ENCODE measurements around the gene GLI1.

Gene GLI1

GRCh38 chr12:57471661-57472060, 12.1 kb downstream of the GLI1 start:
- no peak for DNase-seq (ENCODE audit: low read depth)
- no peak for TF ChIP-seq CTCF (IDR thresholded peaks at IDR 0.05; ENCODE audit: control insufficient read depth, extremely low read depth, insufficient read depth)
- no peak overlapping the region for H3K4me3 ChIP-seq (ENCODE audit: low read depth, low read length)

- TF ChIP-seq CTCF (IDR thresholded peaks at IDR 0.05; ENCODE audit: control insufficient read depth, extremely low read depth, insufficient read depth), result no peak
- no peak overlapping the region for H3K4me3 ChIP-seq (ENCODE audit: low read depth, low read length)
- no peak for DNase-seq (ENCODE audit: low read depth)
These were observed 12.8 kb downstream of the GLI1 start for GRCh38 chr12:57472391-57472790.

- H3K4me3 ChIP-seq (ENCODE audit: low read depth, low read length), result no peak overlapping the region
- no peak for DNase-seq (ENCODE audit: low read depth)
- TF ChIP-seq CTCF (IDR thresholded peaks at IDR 0.05; ENCODE audit: control insufficient read depth, extremely low read depth, insufficient read depth), result no peak
These were observed 13.8 kb downstream of the GLI1 start for GRCh38 chr12:57473392-57473791.

- DNase-seq (ENCODE audit: low read depth), result no peak
- TF ChIP-seq CTCF (IDR thresholded peaks at IDR 0.05; ENCODE audit: control insufficient read depth, extremely low read depth, insufficient read depth), result no peak
- no peak overlapping the region for H3K4me3 ChIP-seq (ENCODE audit: low read depth, low read length)
These were observed 14.3 kb downstream of the GLI1 start for GRCh38 chr12:57473886-57474285.

GRCh38 chr12:57474430-57474829, 14.8 kb downstream of the GLI1 start:
- H3K4me3 ChIP-seq (ENCODE audit: low read depth, low read length), result no peak overlapping the region
- TF ChIP-seq CTCF (IDR thresholded peaks at IDR 0.05; ENCODE audit: control insufficient read depth, extremely low read depth, insufficient read depth), result no peak
- DNase-seq (ENCODE audit: low read depth), result no peak

- no peak for DNase-seq (ENCODE audit: low read depth)
- TF ChIP-seq CTCF (IDR thresholded peaks at IDR 0.05; ENCODE audit: control insufficient read depth, extremely low read depth, insufficient read depth), result no peak
- no peak overlapping the region for H3K4me3 ChIP-seq (ENCODE audit: low read depth, low read length)
These were observed 15.3 kb downstream of the GLI1 start for GRCh38 chr12:57474862-57475261.

GRCh38 chr12:57475271-57476161, 15.9 kb downstream of the GLI1 start:
- H3K4me3 ChIP-seq (ENCODE audit: low read depth, low read length), result no peak overlapping the region
- no peak for TF ChIP-seq CTCF (IDR thresholded peaks at IDR 0.05; ENCODE audit: control insufficient read depth, extremely low read depth, insufficient read depth)
- no peak for DNase-seq (ENCODE audit: low read depth)

Data from LNCaP clone FGC (cell line).